ENCODE measurements around the gene KCNJ15.

Gene KCNJ15

GRCh38 chr21:38286739-38287471 is 30.1 kb downstream of the KCNJ15 start:
- Mint-ChIP-seq H3K4me3 (no peak overlapping the region), H3K27me3 (peaks cover 0 to 20% of the 10 kb centered on the region in 2 donors), H3K9me3 (peaks cover 3 to 7% of the 10 kb centered on the region in 2 donors), H3K27ac (no peak overlapping the region), H3K4me1 (ENCODE audit: low read depth in 2 of 2) (no peaks in the 10 kb centered on the region), H3K36me3 (ENCODE audit: insufficient read depth) (no peaks in the 10 kb centered on the region)
- no peak for ATAC-seq (replicated peaks)
- no peak for DNase-seq

- ATAC-seq (replicated peaks), result no peak
- H3K27ac Mint-ChIP-seq, result no peak overlapping the region
- H3K9me3 Mint-ChIP-seq, result peaks cover 3 to 7% of the 10 kb centered on the region in 2 donors
- no peaks in the 10 kb centered on the region for H3K4me1 Mint-ChIP-seq (ENCODE audit: low read depth in 2 of 2)
- H3K36me3 Mint-ChIP-seq (ENCODE audit: insufficient read depth), result no peaks in the 10 kb centered on the region
- no peak for DNase-seq
- H3K4me3 Mint-ChIP-seq, result no peak overlapping the region
- H3K27me3 Mint-ChIP-seq, result peaks cover 0 to 20% of the 10 kb centered on the region in 2 donors
Measured at GRCh38 chr21:38287476-38287875, 30.7 kb downstream of the KCNJ15 start.

GRCh38 chr21:38289705-38290485 is 33.1 kb downstream of the KCNJ15 start:
- H3K27me3 Mint-ChIP-seq, result peaks cover 0 to 20% of the 10 kb centered on the region in 2 donors
- H3K9me3 Mint-ChIP-seq, result peaks cover 0 to 2% of the 10 kb centered on the region in 2 donors
- no peak overlapping the region for H3K4me3 Mint-ChIP-seq
- DNase-seq (no peak), ATAC-seq (replicated peaks) (peak; percentile 36)
- no peak overlapping the region for H3K27ac Mint-ChIP-seq
- no peaks in the 10 kb centered on the region for H3K36me3 Mint-ChIP-seq (ENCODE audit: insufficient read depth)
- no peaks in the 10 kb centered on the region for H3K4me1 Mint-ChIP-seq (ENCODE audit: low read depth in 2 of 2)

- ATAC-seq (replicated peaks) (no peak), DNase-seq (no peak)
- H3K9me3 Mint-ChIP-seq, result no peaks in the 10 kb centered on the region
- H3K4me3 Mint-ChIP-seq, result no peak overlapping the region
- H3K27me3 Mint-ChIP-seq, result peaks cover 0 to 18% of the 10 kb centered on the region in 2 donors
- no peak overlapping the region for H3K27ac Mint-ChIP-seq
- H3K36me3 Mint-ChIP-seq (ENCODE audit: insufficient read depth), result no peaks in the 10 kb centered on the region
- H3K4me1 Mint-ChIP-seq (ENCODE audit: low read depth in 2 of 2), result no peaks in the 10 kb centered on the region
Measured at GRCh38 chr21:38290809-38291208, 34.0 kb downstream of the KCNJ15 start.

GRCh38 chr21:38291874-38292273 is 35.1 kb downstream of the KCNJ15 start:
- DNase-seq (no peak), ATAC-seq (replicated peaks) (no peak)
- H3K9me3 Mint-ChIP-seq, result no peaks in the 10 kb centered on the region
- H3K4me3 Mint-ChIP-seq, result no peak overlapping the region
- H3K27ac Mint-ChIP-seq, result no peak overlapping the region
- no peaks in the 10 kb centered on the region for H3K4me1 Mint-ChIP-seq (ENCODE audit: low read depth in 2 of 2)
- peaks cover 6 to 18% of the 10 kb centered on the region in 2 donors for H3K27me3 Mint-ChIP-seq
- H3K36me3 Mint-ChIP-seq (ENCODE audit: insufficient read depth), result no peaks in the 10 kb centered on the region

- ATAC-seq (replicated peaks) (no peak), DNase-seq (no peak)
- H3K27ac Mint-ChIP-seq, result no peak overlapping the region
- H3K9me3 Mint-ChIP-seq, result no peaks in the 10 kb centered on the region
- H3K27me3 Mint-ChIP-seq, result peaks cover 6 to 18% of the 10 kb centered on the region in 2 donors
- no peaks in the 10 kb centered on the region for H3K36me3 Mint-ChIP-seq (ENCODE audit: insufficient read depth)
- no peaks in the 10 kb centered on the region for H3K4me1 Mint-ChIP-seq (ENCODE audit: low read depth in 2 of 2)
- no peak overlapping the region for H3K4me3 Mint-ChIP-seq
Measured at GRCh38 chr21:38293113-38293512, 36.3 kb downstream of the KCNJ15 start.

GRCh38 chr21:38293765-38294164 is 37.0 kb downstream of the KCNJ15 start:
- ATAC-seq (replicated peaks), result no peak
- H3K4me1 Mint-ChIP-seq (ENCODE audit: low read depth in 2 of 2), result no peaks in the 10 kb centered on the region
- no peak overlapping the region for H3K27ac Mint-ChIP-seq

GRCh38 chr21:38294609-38295008 is 37.8 kb downstream of the KCNJ15 start:
- H3K4me3 Mint-ChIP-seq, result no peak overlapping the region
- H3K27ac Mint-ChIP-seq, result no peak overlapping the region
- peaks cover 10 to 25% of the 10 kb centered on the region in 2 donors for H3K27me3 Mint-ChIP-seq
- ATAC-seq (replicated peaks) (no peak), DNase-seq (no peak)
- peaks cover 0 to 2% of the 10 kb centered on the region in 2 donors for H3K9me3 Mint-ChIP-seq
- H3K4me1 Mint-ChIP-seq (ENCODE audit: low read depth in 2 of 2), result no peaks in the 10 kb centered on the region
- no peaks in the 10 kb centered on the region for H3K36me3 Mint-ChIP-seq (ENCODE audit: insufficient read depth)

More at GRCh38 chr21:38293765-38294164, 37.0 kb downstream of the KCNJ15 start:
- Mint-ChIP-seq H3K36me3 (ENCODE audit: insufficient read depth) (no peaks in the 10 kb centered on the region), H3K4me3 (no peak overlapping the region), H3K9me3 (no peaks in the 10 kb centered on the region), H3K27me3 (peaks cover 6 to 18% of the 10 kb centered on the region in 2 donors)
- DNase-seq, result no peak

GRCh38 chr21:38295997-38296764 is 39.4 kb downstream of the KCNJ15 start:
- Mint-ChIP-seq H3K27me3 (peaks cover 16 to 20% of the 10 kb centered on the region in 2 donors), H3K9me3 (peaks cover 0 to 2% of the 10 kb centered on the region in 2 donors), H3K27ac (no peak overlapping the region), H3K36me3 (ENCODE audit: insufficient read depth) (no peaks in the 10 kb centered on the region), H3K4me1 (ENCODE audit: low read depth in 2 of 2) (no peaks in the 10 kb centered on the region), H3K4me3 (no peak overlapping the region)
- no peak for DNase-seq
- no peak for ATAC-seq (replicated peaks)

- ATAC-seq (replicated peaks) (no peak), DNase-seq (no peak)
- peaks cover 16% of the 10 kb centered on the region in 2 donors for H3K27me3 Mint-ChIP-seq
- H3K4me1 Mint-ChIP-seq (ENCODE audit: low read depth in 2 of 2), result no peaks in the 10 kb centered on the region
- peaks cover 0 to 2% of the 10 kb centered on the region in 2 donors for H3K9me3 Mint-ChIP-seq
- H3K27ac Mint-ChIP-seq, result no peak overlapping the region
- no peak overlapping the region for H3K4me3 Mint-ChIP-seq
- no peaks in the 10 kb centered on the region for H3K36me3 Mint-ChIP-seq (ENCODE audit: insufficient read depth)
Measured at GRCh38 chr21:38297194-38297631, 40.4 kb downstream of the KCNJ15 start.

GRCh38 chr21:38297871-38298270 is 41.1 kb downstream of the KCNJ15 start:
- H3K4me1 Mint-ChIP-seq (ENCODE audit: low read depth in 2 of 2), result no peaks in the 10 kb centered on the region

GRCh38 chr21:38298832-38299231 is 42.0 kb downstream of the KCNJ15 start:
- no peak for ATAC-seq (replicated peaks)
- H3K36me3 Mint-ChIP-seq (ENCODE audit: insufficient read depth), result no peaks in the 10 kb centered on the region
- peaks cover 0 to 2% of the 10 kb centered on the region in 2 donors for H3K9me3 Mint-ChIP-seq
- H3K4me3 Mint-ChIP-seq, result no peak overlapping the region
- no peak overlapping the region for H3K27ac Mint-ChIP-seq
- no peak for DNase-seq
- peaks cover 16% of the 10 kb centered on the region in 2 donors for H3K27me3 Mint-ChIP-seq
- H3K4me1 Mint-ChIP-seq (ENCODE audit: low read depth in 2 of 2), result no peaks in the 10 kb centered on the region

More at GRCh38 chr21:38297871-38298270, 41.1 kb downstream of the KCNJ15 start:
- DNase-seq (no peak), ATAC-seq (replicated peaks) (no peak)
- H3K27me3 Mint-ChIP-seq, result peaks cover 16% of the 10 kb centered on the region in 2 donors
- H3K4me3 Mint-ChIP-seq, result no peak overlapping the region
- no peaks in the 10 kb centered on the region for H3K36me3 Mint-ChIP-seq (ENCODE audit: insufficient read depth)
- H3K9me3 Mint-ChIP-seq, result peaks cover 0 to 2% of the 10 kb centered on the region in 2 donors
- H3K27ac Mint-ChIP-seq, result no peak overlapping the region

GRCh38 chr21:38299671-38300070 is 42.9 kb downstream of the KCNJ15 start:
- ATAC-seq (replicated peaks) (no peak), DNase-seq (no peak)
- Mint-ChIP-seq H3K27me3 (peaks cover 13 to 16% of the 10 kb centered on the region in 2 donors), H3K9me3 (peaks cover 0 to 2% of the 10 kb centered on the region in 2 donors), H3K4me1 (ENCODE audit: low read depth in 2 of 2) (no peaks in the 10 kb centered on the region), H3K27ac (no peak overlapping the region), H3K4me3 (no peak overlapping the region), H3K36me3 (ENCODE audit: insufficient read depth) (no peaks in the 10 kb centered on the region)

All from effector memory CD8-positive, alpha-beta T cell (primary cell).